HepG2 (cell line): ENCODE results near the gene CCDC88B. TPM values are rescaled to one million over a fixed set of nuclear protein-coding genes. Genes with fewer than 3 reads are reported as not detected.

Experiments used
- CEBPB ChIP-seq: IDR thresholded peaks from 2 replicates; pipeline ENCODE4 v1.6.1; 2011; ENCODE audit warnings: low read depth, low read length, improper control_type of control experiment, borderline replicate concordance
- DRAP1 ChIP-seq: IDR thresholded peaks from 2 replicates; pipeline ENCODE4 v1.6.1; 2016; ENCODE audit warnings: missing genetic modification reagents, missing compliant biosample characterization
- HMG20A ChIP-seq: IDR thresholded peaks from 2 replicates; pipeline ENCODE4 v1.6.1; 2016; ENCODE audit warnings: borderline replicate concordance
- HOXA5 ChIP-seq: sonication (generic); formaldehyde crosslinking; IDR thresholded peaks from 2 replicates; pipeline ENCODE4 v1.4.0; 2020; ENCODE audit warnings: missing genetic modification reagents
- IKZF1 ChIP-seq: fragments of 450-650 bp; IDR thresholded peaks from 2 replicates; pipeline ENCODE4 v1.7.1; 2016
- LBX2 ChIP-seq: sonication (generic); formaldehyde crosslinking; IDR thresholded peaks from 2 replicates; pipeline ENCODE4 v1.5.0; 2020; ENCODE audit warnings: missing genetic modification reagents, mild to moderate bottlenecking, borderline replicate concordance
- MXI1 ChIP-seq: IDR thresholded peaks from 3 replicates; pipeline ENCODE4 v1.6.1; 2012; ENCODE audit warnings: low read depth, low read length, inconsistent platforms, borderline replicate concordance
- NR0B2 ChIP-seq: sonication (generic); formaldehyde crosslinking; IDR thresholded peaks from 2 replicates; pipeline ENCODE4 v1.4.0; 2020; ENCODE audit warnings: mild to moderate bottlenecking, missing genetic modification reagents
- PRDM15 ChIP-seq: sonication (generic); formaldehyde crosslinking; IDR thresholded peaks from 2 replicates; pipeline ENCODE4 v1.4.0; 2020; ENCODE audit warnings: missing genetic modification reagents
- RFX1 ChIP-seq: fragments of 450-650 bp; IDR thresholded peaks from 2 replicates; pipeline ENCODE4 v1.6.1; 2017
- SUZ12 ChIP-seq: fragments of 150-350 bp; IDR thresholded peaks from 2 replicates; pipeline ENCODE4 v1.6.1; 2014; ENCODE audit warnings: low read depth, low read length
- ZBTB38 ChIP-seq: sonication (generic); formaldehyde crosslinking; IDR thresholded peaks from 2 replicates; pipeline ENCODE4 v1.5.1; 2020; ENCODE audit warnings: mild to moderate bottlenecking, missing genetic modification reagents
- ZNF276 ChIP-seq: sonication (generic); formaldehyde crosslinking; IDR thresholded peaks from 2 replicates; pipeline ENCODE4 v1.4.0; 2020; ENCODE audit warnings: mild to moderate bottlenecking, low read depth, missing genetic modification reagents
- ZNF44 ChIP-seq: sonication (generic); formaldehyde crosslinking; IDR thresholded peaks from 2 replicates; pipeline ENCODE4 v1.5.1; 2020; ENCODE audit warnings: mild to moderate bottlenecking, missing genetic modification reagents
- ZNF598 ChIP-seq: sonication (generic); formaldehyde crosslinking; IDR thresholded peaks from 2 replicates; pipeline ENCODE4 v1.5.1; 2020; ENCODE audit warnings: mild to moderate bottlenecking, missing genetic modification reagents, borderline replicate concordance
- ZNF615 ChIP-seq: sonication (generic); formaldehyde crosslinking; IDR thresholded peaks from 2 replicates; pipeline ENCODE4 v1.5.0; 2020; ENCODE audit warnings: mild to moderate bottlenecking, missing genetic modification reagents, borderline replicate concordance
- polyA plus RNA-seq, 8 experiments: library from polyadenylated mRNA; depleted of rRNA in 3 of 8; stranded (reverse) in 7 of 8; unstranded in 1 of 8; fragments of >200 nt; fragmentation: Illumina TruSeq in 4 of 8; extraction: Trizol in 4 of 8; gene quantifications; 2 replicates each; pipeline versions ENCODE4 v1.2.1 to v1.2.3, GENCODE V29; 2011 to 2016; ENCODE audit warnings: low read depth in 4 of 8, missing spikeins in 1 of 8, mixed read lengths in 1 of 8; ENCODE audit not compliant: insufficient read depth in 1 of 8
- total RNA-seq, 5 experiments: library from RNA; depleted of rRNA; stranded (reverse); fragments of >200 nt; fragmentation: Illumina TruSeq; extraction: Trizol; gene quantifications; 2 replicates each; pipeline ENCODE4 v1.2.3, GENCODE V29; 2016; ENCODE audit warnings: low read depth in 1 of 5

The CCDC88B gene
- total and polyA plus RNA-seq, 2 of the 13 experiments (the other 11 are each of a cell fraction or from before 2014, with no cell fraction given): 3.6 to 4.8 TPM

GRCh38 chr11:64317961-64318765, 21.8 kb upstream of the CCDC88B start, which contains the start of gene PRDX5 (continued):
- TF ChIP-seq ZNF276 (CRISPR knock-in tag) (peak; percentile 72; the same call in 1 of the 2 replicates), ZNF598 (peak; percentile 65; the same call in 1 of the 2 replicates), DRAP1 (CRISPR knock-in tag) (peak; percentile 51), IKZF1 (no peak), CEBPB (0 out of 2 replicates have a peak, but pooled peaks have one; percentile 16), SUZ12 (no peak), RFX1 (no peak), LBX2 (no peak), PRDM15 (peak; percentile 46; the same call in 1 of the 2 replicates), MXI1 (peak; percentile 70; the same call in 1 of the 3 replicates), NR0B2 (no peak), ZNF44 (CRISPR knock-in tag) (no peak; the same call in none of the 2 replicates), HMG20A (no peak), ZBTB38 (CRISPR knock-in tag) (no peak; the same call in 1 of the 2 replicates), ZNF615 (no peak), HOXA5 (CRISPR knock-in tag) (peak; percentile 77)
